Measurements from ENCODE around the gene RNF40.
A peak's percentile ranks its signal among the peaks of the same experiment; 100 is the strongest.

Gene RNF40

DNA sequence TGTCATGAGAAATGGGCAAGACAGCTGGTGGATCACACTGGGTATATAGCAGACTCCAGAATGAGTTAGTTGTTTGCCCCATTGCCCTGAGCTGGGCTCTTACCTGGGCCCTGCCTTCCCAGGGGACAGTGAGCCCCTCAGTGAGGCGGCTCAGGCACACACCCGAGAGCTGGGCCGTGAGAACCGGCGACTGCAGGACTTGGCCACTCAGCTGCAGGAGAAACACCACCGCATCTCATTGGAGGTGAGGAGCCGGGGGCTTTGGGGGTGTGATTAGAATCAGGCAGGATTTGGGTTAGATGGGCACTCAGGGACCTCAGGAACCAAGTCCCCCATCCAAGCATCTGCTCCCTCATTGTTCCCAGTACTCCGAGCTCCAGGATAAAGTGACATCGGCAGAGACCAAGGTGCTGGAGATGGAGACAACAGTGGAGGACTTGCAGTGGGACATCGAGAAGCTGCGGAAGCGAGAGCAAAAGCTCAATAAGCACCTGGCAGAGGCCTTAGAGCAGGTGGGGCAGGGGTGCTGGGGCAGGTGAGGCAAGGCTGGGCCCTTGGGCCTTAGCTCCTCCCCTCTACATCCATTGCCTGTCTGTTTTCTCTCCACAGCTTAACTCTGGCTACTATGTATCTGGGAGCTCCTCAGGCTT is 2.8 kb downstream of the RNF40 start:
- H3K27ac ChIP-seq (ENCODE audit: low read depth, low read length) = no peak overlapping the region
- no peaks in the 10 kb centered on the region for H3K27me3 ChIP-seq (ENCODE audit: control insufficient read depth, insufficient read depth, low read length)
- H3K4me1 ChIP-seq (ENCODE audit: control insufficient read depth, insufficient read depth, low read length) = peaks cover 3% of the 10 kb centered on the region; the same call in 1 of the 2 replicates
- peaks cover 71% of the 10 kb centered on the region for H3K36me3 ChIP-seq (ENCODE audit: control insufficient read depth, insufficient read depth, low read length)
- H3K9ac ChIP-seq (ENCODE audit: low read depth, low read length) = no peak overlapping the region
- no peak overlapping the region for H3K4me3 ChIP-seq (ENCODE audit: low read depth, low read length)
- H3K9me3 ChIP-seq (ENCODE audit: control insufficient read depth, insufficient read depth, low read length) = no peaks in the 10 kb centered on the region

DNA sequence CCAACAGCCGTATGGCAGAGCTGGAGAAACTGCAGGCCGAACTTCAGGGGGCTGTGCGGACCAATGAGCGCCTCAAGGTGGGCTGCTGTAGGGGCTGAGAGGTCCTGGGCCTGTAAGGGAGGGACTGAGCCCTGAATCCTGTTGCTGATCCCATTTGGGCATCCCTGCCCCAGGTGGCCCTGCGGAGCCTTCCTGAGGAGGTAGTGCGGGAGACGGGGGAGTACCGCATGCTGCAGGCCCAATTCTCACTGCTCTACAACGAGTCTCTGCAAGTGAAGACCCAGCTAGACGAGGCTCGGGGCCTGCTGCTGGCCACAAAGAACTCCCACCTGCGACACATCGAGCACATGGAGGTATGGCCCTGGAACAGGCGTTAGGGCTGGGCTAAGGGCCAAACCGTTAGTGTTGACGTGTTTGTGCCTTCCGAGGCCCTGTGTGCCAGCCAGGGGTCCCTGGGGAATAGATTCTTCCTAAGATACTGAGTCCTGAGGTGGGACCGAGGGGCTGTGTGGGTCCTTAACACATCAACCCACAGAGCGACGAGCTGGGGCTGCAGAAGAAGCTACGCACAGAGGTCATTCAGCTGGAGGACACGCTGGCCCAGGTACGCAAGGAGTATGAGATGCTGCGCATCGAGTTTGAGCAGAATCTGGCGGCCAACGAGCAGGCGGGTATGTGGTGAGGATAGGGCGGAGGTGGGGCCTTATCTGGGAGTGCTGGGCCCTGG is 4.2 kb downstream of the RNF40 start:
- peaks cover 3% of the 10 kb centered on the region; the same call in 1 of the 2 replicates for H3K4me1 ChIP-seq (ENCODE audit: control insufficient read depth, insufficient read depth, low read length)
- H3K9ac ChIP-seq (ENCODE audit: low read depth, low read length) = no peak overlapping the region
- H3K4me3 ChIP-seq (ENCODE audit: low read depth, low read length) = no peak overlapping the region
- no peaks in the 10 kb centered on the region for H3K9me3 ChIP-seq (ENCODE audit: control insufficient read depth, insufficient read depth, low read length)
- no peaks in the 10 kb centered on the region for H3K27me3 ChIP-seq (ENCODE audit: control insufficient read depth, insufficient read depth, low read length)
- no peak overlapping the region for H3K27ac ChIP-seq (ENCODE audit: low read depth, low read length)
- H3K36me3 ChIP-seq (ENCODE audit: control insufficient read depth, insufficient read depth, low read length) = peaks cover 85% of the 10 kb centered on the region

DNA sequence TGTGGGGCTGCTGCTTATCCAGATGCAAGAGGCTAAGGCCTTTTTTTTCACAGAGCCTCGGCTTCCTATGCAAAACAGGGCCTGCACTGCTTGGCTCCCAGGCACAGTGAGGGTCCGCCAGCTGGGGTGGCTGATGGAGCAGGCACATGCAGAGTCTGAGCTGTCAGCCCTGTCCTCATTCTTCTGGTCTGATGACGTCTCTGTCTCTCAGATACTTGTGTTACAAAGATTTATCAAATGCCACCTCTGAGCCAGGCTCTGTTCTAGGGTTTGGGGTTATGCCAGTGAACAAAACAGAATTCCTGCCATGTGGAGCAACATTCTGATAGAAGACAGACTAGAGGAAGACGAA is 4.8 kb downstream of the RNF40 start:
- Histone ChIP-seq H3K27me3 (ENCODE audit: control insufficient read depth, insufficient read depth, low read length) (no peaks in the 10 kb centered on the region), H3K36me3 (ENCODE audit: control insufficient read depth, insufficient read depth, low read length) (peaks cover 90% of the 10 kb centered on the region), H3K4me3 (ENCODE audit: low read depth, low read length) (no peak overlapping the region), H3K9me3 (ENCODE audit: control insufficient read depth, insufficient read depth, low read length) (no peaks in the 10 kb centered on the region), H3K9ac (ENCODE audit: low read depth, low read length) (no peak overlapping the region), H3K27ac (ENCODE audit: low read depth, low read length) (no peak overlapping the region), H3K4me1 (ENCODE audit: control insufficient read depth, insufficient read depth, low read length) (peaks cover 3% of the 10 kb centered on the region; the same call in 1 of the 2 replicates)

DNA sequence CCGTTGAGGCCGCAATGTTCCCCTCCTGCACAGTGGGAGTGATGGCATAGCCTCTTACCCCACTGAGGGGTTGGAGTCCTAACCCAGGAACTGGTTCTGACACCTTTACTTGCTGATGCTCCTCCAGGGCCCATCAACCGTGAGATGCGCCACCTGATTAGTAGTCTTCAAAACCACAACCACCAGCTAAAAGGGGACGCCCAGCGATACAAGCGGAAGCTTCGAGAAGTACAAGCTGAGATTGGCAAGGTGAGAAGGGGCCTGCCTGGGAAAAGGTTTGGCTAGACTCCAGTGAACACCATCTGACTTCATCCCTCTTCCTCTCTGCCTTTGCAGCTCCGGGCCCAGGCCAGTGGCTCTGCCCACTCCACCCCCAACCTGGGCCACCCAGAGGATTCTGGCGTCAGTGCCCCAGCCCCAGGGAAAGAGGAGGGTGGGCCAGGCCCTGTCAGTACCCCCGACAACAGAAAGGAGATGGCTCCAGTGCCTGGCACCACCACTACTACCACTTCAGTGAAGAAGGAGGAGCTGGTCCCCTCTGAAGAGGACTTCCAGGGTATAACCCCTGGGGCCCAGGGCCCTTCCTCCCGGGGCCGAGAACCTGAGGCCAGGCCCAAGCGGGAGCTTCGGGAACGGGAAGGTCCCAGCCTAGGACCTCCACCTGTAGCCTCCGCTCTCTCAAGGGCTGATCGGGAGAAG is 5.8 kb downstream of the RNF40 start:
- H3K27ac ChIP-seq (ENCODE audit: low read depth, low read length) = no peak overlapping the region
- no peak overlapping the region for H3K9ac ChIP-seq (ENCODE audit: low read depth, low read length)
- H3K36me3 ChIP-seq (ENCODE audit: control insufficient read depth, insufficient read depth, low read length) = peaks cover 98% of the 10 kb centered on the region
- no peaks in the 10 kb centered on the region for H3K9me3 ChIP-seq (ENCODE audit: control insufficient read depth, insufficient read depth, low read length)
- H3K27me3 ChIP-seq (ENCODE audit: control insufficient read depth, insufficient read depth, low read length) = no peaks in the 10 kb centered on the region
- peaks cover under 1% of the 10 kb centered on the region; the same call in 1 of the 2 replicates for H3K4me1 ChIP-seq (ENCODE audit: control insufficient read depth, insufficient read depth, low read length)
- H3K4me3 ChIP-seq (ENCODE audit: low read depth, low read length) = no peak overlapping the region

DNA sequence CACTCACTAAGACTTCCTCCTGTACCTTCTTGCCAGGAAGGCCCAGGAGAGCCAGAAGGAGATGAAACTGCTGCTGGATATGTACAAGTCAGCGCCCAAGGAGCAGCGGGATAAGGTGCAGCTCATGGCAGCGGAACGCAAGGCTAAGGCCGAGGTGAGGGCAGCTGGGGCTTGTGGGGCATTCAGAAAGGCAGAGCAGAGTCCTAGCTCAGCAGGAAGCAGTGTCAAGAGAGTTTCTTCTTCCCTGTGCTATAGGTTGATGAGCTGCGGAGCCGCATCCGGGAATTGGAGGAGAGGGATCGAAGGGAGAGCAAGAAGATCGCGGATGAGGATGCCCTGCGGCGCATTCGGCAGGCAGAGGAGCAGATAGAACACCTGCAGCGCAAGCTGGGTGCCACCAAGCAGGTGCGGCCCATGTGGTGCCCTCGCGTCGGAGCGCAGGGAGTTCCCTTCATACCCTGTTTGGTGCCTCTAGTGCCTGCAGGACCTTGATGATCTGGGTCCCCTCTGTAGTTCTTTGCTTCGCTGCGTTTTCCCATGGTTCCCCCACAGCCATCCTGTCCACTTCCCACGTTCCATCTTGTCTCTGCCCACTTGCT is 6.6 kb downstream of the RNF40 start:
- H3K27ac ChIP-seq (ENCODE audit: low read depth, low read length) = no peak overlapping the region
- no peaks in the 10 kb centered on the region for H3K9me3 ChIP-seq (ENCODE audit: control insufficient read depth, insufficient read depth, low read length)
- H3K4me1 ChIP-seq (ENCODE audit: control insufficient read depth, insufficient read depth, low read length) = no peaks in the 10 kb centered on the region
- H3K27me3 ChIP-seq (ENCODE audit: control insufficient read depth, insufficient read depth, low read length) = no peaks in the 10 kb centered on the region
- no peak overlapping the region for H3K4me3 ChIP-seq (ENCODE audit: low read depth, low read length)
- H3K9ac ChIP-seq (ENCODE audit: low read depth, low read length) = no peak overlapping the region
- H3K36me3 ChIP-seq (ENCODE audit: control insufficient read depth, insufficient read depth, low read length) = peaks cover 98% of the 10 kb centered on the region

DNA sequence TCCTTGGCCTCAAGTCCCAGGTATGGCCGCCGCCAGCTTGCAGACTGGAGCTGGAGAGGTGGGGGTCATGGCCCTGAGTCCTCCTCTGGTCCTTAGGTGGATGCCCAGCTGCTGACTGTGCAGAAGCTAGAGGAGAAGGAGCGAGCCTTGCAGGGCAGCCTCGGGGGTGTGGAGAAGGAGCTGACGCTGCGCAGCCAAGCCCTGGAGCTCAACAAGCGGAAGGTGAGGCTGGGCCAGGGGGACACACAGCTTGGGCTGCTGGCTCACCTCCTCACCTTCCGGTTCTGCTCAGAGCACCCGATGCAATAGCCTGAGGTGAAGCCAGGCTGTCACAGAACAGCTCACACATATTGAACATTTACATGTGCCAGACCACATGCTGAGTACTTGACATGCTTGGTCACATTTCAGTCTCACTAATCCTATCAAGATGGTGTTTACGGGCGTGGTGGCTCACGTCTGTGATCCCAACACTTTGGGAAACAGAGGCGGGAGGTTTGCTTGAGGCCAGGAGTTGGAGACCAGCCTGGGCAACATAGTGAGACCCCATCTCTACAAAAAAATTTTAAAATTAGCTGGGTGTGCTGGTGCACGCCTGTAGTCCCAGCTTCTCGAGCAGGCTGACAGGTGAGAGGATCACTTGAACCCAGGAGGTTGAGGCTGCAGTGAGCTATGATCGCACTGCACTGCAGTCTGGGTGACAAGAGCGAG is 7.4 kb downstream of the RNF40 start:
- H3K27me3 ChIP-seq (ENCODE audit: control insufficient read depth, insufficient read depth, low read length) = no peaks in the 10 kb centered on the region
- no peak overlapping the region for H3K9ac ChIP-seq (ENCODE audit: low read depth, low read length)
- no peaks in the 10 kb centered on the region for H3K4me1 ChIP-seq (ENCODE audit: control insufficient read depth, insufficient read depth, low read length)
- no peaks in the 10 kb centered on the region for H3K9me3 ChIP-seq (ENCODE audit: control insufficient read depth, insufficient read depth, low read length)
- no peak overlapping the region for H3K4me3 ChIP-seq (ENCODE audit: low read depth, low read length)
- no peak overlapping the region for H3K27ac ChIP-seq (ENCODE audit: low read depth, low read length)
- H3K36me3 ChIP-seq (ENCODE audit: control insufficient read depth, insufficient read depth, low read length) = peaks cover 98% of the 10 kb centered on the region

DNA sequence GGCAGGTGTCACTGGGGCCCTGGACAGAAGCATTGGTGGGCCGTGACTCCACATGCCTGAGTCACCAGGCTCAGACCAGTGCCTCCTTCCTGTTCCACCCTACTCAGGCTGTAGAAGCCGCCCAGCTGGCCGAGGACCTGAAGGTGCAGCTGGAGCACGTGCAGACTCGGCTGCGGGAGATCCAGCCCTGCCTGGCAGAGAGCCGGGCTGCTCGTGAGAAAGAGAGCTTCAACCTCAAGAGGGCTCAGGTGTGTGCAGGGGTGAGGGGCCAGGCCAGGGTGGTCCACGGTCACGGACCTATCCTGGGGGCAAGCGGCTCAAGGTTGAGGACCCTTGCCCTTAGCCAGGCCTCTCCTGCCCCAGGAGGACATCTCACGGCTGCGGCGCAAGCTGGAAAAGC is 9.6 kb downstream of the RNF40 start:
- Histone ChIP-seq H3K9me3 (ENCODE audit: control insufficient read depth, insufficient read depth, low read length) (no peaks in the 10 kb centered on the region), H3K9ac (ENCODE audit: low read depth, low read length) (no peak overlapping the region), H3K36me3 (ENCODE audit: control insufficient read depth, insufficient read depth, low read length) (peaks cover 79% of the 10 kb centered on the region), H3K27ac (ENCODE audit: low read depth, low read length) (no peak overlapping the region), H3K4me1 (ENCODE audit: control insufficient read depth, insufficient read depth, low read length) (no peaks in the 10 kb centered on the region), H3K4me3 (ENCODE audit: low read depth, low read length) (no peak overlapping the region), H3K27me3 (ENCODE audit: control insufficient read depth, insufficient read depth, low read length) (no peaks in the 10 kb centered on the region)

DNA sequence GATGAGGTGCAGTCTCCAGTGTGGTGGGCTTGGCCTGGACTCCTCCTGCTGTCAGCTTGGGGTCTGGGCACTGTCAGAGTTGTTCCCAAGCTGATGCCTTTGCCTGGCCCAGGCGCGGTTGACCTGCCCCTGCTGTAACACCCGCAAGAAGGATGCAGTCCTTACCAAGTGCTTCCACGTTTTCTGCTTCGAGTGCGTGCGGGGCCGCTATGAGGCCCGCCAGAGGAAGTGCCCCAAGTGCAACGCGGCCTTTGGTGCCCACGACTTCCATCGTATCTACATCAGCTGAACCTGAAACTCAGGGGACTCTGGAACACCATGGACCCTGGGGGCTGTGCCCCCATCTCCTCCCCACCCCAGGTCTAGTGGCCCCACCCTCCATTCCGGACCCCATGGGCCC is 11.7 kb downstream of the RNF40 start:
- Histone ChIP-seq H3K27me3 (ENCODE audit: control insufficient read depth, insufficient read depth, low read length) (no peaks in the 10 kb centered on the region), H3K27ac (ENCODE audit: low read depth, low read length) (no peak overlapping the region), H3K36me3 (ENCODE audit: control insufficient read depth, insufficient read depth, low read length) (peaks cover 58% of the 10 kb centered on the region), H3K4me1 (ENCODE audit: control insufficient read depth, insufficient read depth, low read length) (peaks cover 5% of the 10 kb centered on the region; the same call in 1 of the 2 replicates), H3K9me3 (ENCODE audit: control insufficient read depth, insufficient read depth, low read length) (no peaks in the 10 kb centered on the region), H3K9ac (ENCODE audit: low read depth, low read length) (no peak overlapping the region), H3K4me3 (ENCODE audit: low read depth, low read length) (no peak overlapping the region)

DNA sequence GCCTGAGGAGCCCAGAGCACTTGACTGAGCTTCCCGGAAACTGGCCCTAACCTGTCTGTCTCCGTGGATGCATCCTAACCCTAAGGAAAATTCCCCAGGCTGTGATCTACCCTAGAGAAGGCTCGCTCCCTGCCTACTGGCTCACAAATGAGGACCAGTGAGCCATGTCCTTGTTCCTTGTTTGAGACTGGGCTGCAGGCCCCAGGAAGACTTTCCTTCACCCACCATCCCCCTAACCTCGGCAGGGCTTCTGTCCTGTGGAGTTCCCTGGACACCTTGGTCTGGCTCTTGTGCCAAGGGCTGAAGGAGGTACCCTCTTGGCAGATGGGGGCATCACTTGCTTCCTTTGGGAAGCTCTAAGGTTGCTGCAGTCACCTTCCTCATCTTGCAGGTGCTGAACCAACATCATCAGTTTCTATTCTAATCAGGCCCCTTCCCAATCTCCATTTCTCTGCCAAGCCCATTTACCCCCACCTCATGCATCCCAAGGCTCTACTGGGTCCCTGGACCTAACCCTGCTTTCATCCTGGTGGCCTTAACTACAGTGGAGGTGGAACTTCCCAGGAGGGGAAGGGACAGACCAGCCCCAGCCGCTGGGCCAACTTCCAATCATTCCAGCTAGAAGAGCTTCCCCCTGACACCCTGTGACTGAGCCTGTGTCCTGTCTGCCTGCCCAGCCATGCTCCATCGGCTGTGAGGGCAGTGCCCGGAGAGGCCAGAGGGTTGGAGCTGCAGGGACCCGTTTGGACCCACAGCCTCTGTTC is 12.4 kb downstream of the RNF40 start:
- Histone ChIP-seq H3K4me3 (ENCODE audit: low read depth, low read length) (peak overlapping the region; percentile 95), H3K4me1 (ENCODE audit: control insufficient read depth, insufficient read depth, low read length) (peaks cover 5% of the 10 kb centered on the region; the same call in 1 of the 2 replicates), H3K9me3 (ENCODE audit: control insufficient read depth, insufficient read depth, low read length) (no peaks in the 10 kb centered on the region), H3K27me3 (ENCODE audit: control insufficient read depth, insufficient read depth, low read length) (no peaks in the 10 kb centered on the region), H3K9ac (ENCODE audit: low read depth, low read length) (no peak overlapping the region), H3K27ac (ENCODE audit: low read depth, low read length) (peak overlapping the region; percentile 96), H3K36me3 (ENCODE audit: control insufficient read depth, insufficient read depth, low read length) (peaks cover 51% of the 10 kb centered on the region)

DNA sequence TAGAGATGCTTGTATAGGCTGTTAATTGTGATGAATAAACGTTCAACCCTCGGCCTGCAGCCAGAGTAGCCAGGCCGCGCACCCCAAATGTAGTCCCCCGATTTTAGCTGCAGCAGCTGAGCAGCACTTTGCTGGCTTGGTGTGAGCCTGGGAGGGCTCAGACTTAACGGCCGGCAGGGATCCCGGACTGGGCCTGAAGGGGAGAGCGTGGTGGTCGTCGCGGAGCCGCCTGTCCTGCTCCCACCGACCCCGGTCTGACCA is 12.9 kb downstream of the RNF40 start:
- H3K4me3 ChIP-seq (ENCODE audit: low read depth, low read length) = peak overlapping the region; percentile 95
- no peaks in the 10 kb centered on the region for H3K9me3 ChIP-seq (ENCODE audit: control insufficient read depth, insufficient read depth, low read length)
- H3K36me3 ChIP-seq (ENCODE audit: control insufficient read depth, insufficient read depth, low read length) = peaks cover 47% of the 10 kb centered on the region
- H3K9ac ChIP-seq (ENCODE audit: low read depth, low read length) = peak overlapping the region; percentile 99; the same call in 1 of the 2 replicates
- peak overlapping the region; percentile 96 for H3K27ac ChIP-seq (ENCODE audit: low read depth, low read length)
- H3K4me1 ChIP-seq (ENCODE audit: control insufficient read depth, insufficient read depth, low read length) = peaks cover 5% of the 10 kb centered on the region; the same call in 1 of the 2 replicates
- no peaks in the 10 kb centered on the region for H3K27me3 ChIP-seq (ENCODE audit: control insufficient read depth, insufficient read depth, low read length)

Data from HUES48 (cell line).